HG02642 (cell line): Measurements from ENCODE around the gene IL1R1.

ENCODE experiments used
- ATAC-seq: cut with Tn5 transposase; IDR thresholded peaks from one replicate; pipeline ENCODE4 v1.9.1; 2021; ENCODE audit warnings: mild to moderate bottlenecking; ENCODE audit not compliant: unreplicated experiment, poor library complexity

The IL1R1 gene

DNA sequence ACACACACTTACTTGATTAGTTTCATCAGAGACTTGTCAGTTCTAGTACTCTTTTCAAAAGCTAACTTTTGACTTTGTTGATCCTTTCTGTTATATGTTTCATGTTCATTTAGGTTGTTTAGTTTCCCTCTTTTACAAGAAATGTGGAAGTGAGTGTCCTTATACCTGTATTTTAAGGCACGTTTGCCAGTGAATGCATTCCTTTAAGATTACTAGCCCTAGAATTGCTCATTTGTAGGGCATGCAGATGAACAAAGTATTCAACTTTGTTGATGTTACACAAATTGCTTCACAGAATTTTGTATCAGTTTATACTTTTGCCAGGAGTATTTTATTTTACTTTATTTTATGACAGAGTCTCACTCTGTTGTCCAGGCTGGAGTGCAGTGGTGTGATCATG, 50.5 kb downstream of the IL1R1 start:
- ATAC-seq: no peak

GRCh38 chr2:102194609-102195268, 52.2 kb downstream of the IL1R1 start:
- ATAC-seq: no peak

DNA sequence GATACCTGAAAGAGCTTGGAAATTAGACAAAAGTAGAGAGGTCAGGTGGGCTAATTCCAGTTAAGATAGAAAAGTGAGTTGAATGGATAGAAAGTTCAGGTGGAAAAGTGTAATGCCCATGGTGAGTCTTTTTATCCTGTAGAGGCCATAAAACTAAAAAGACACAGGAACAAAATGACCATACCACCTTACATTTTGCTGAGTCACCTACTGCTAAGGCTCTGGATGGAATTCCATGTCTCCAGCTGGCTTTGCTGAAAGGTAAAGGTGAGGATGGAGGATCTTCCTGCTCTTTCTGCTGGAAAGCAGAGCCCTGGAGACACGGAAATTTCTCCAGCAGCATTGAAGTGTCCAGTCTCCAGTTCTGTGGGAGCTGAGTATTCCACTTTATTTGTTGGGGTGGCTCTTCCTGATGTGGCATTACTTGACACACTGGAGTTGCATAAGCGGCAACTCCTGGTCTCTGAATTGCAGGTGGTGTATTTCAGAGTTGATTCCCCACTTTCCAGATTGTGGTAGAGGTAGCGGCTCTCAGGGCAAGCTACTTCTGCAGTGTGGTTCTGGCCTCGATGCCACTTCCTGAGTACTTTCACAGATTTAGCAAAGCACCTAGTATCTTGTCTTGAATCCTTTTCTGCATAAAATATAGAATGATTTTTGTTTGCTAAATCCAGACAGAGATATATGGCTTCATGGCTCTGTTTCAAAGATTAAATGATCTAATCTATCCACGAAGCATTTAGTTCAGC, 55.0 kb downstream of the IL1R1 start:
- ATAC-seq: no peak

GRCh38 chr2:102200539-102200938, 58.0 kb downstream of the IL1R1 start:
- ATAC-seq: no peak

DNA sequence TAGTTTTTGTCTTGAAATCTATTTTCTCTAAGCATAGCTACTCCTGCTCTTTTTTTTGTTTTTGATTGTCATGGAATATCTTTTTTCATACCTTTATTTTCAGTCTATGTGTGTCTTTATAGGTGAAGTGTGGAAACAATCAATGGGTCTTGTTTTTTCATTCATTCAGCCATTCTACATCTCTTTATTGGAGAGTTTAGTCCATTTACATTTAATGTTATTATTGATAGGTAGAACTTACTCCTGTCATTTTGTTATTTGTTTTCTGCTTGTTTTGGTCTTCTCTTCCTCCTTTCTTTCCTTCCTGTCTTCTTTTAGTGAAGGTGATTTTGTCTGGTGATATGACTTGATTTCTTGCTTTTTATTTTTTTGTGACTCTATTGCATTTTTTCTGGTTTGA, 62.1 kb downstream of the IL1R1 start:
- no peak for ATAC-seq

DNA sequence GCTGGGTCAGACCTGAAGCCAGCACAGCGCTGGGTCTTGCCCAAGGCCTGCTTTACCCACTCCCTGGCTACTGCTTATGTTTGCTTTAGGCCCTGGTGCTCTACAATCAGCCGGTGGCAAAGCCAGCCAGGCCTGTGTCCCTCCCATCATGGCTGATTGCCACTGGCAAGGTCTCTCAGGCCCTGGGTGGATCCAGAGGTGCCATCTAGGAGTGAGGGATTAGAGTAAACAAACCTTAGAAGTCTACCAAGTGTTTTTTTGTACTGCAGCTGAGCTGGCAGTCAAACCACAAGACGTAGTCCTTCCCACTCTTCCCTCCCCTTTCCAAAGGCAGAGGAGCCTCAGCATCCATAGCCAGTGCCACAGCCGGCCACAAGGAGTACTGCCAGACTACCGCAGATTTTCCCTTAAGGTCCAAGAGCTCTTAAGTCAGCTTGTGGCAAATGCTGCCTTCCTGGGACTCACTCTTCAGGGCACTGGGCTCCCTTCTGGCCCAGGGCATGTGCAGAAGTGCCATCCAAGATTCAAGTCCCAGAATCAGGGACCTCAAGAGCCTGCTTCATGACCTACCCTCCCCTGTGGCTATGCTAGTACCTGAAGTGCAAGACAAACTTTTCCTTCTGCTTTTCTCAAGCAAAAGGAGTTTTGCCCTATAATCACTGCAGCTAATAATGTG, 64.3 kb downstream of the IL1R1 start:
- ATAC-seq: no peak

GRCh38 chr2:102208774-102209173, 66.2 kb downstream of the IL1R1 start:
- ATAC-seq: no peak

DNA sequence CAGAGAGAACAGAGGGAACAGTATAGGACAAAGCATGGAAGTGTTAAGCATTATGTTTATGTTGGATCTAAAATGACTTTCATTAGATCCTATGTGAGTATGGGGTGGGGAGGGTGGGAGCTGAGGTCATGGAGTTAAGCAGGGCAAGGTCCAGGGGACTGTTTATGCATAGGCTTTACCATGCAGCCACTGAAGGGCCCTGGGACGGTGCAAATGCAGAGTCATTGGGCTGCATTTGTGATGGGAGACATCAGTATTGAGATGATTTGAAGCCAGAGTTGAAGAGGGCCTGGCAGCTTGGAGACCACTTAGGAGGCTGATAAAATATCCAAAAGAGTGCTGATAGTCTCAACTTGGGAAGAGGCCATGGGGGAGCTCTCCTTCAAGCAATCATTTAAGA, 66.9 kb downstream of the IL1R1 start:
- no peak for ATAC-seq

DNA sequence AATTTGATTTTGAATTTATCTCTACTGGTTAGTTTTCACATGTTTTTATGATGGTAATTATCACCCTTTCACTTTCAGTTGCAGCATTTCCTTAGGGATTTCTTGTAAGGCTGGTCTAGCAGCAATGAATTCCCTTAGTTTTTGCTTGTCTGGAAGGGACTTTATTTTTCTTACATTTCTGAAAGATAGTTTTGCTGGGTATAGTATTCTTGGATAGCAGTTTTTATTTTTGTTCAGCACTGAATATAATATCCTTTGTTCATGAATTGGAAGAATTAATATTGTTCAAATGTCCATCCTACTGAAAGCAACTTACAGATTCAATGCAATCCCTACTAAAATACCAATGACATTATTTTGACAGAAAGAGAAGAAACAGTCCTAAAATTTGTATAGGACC, 74.5 kb downstream of the IL1R1 start:
- no peak for ATAC-seq

GRCh38 chr2:102224824-102225739, 82.5 kb downstream of the IL1R1 start:
- no peak for ATAC-seq

GRCh38 chr2:102226171-102226570, 83.6 kb downstream of the IL1R1 start:
- ATAC-seq: no peak

GRCh38 chr2:102226612-102227391, 84.3 kb downstream of the IL1R1 start:
- no peak for ATAC-seq

DNA sequence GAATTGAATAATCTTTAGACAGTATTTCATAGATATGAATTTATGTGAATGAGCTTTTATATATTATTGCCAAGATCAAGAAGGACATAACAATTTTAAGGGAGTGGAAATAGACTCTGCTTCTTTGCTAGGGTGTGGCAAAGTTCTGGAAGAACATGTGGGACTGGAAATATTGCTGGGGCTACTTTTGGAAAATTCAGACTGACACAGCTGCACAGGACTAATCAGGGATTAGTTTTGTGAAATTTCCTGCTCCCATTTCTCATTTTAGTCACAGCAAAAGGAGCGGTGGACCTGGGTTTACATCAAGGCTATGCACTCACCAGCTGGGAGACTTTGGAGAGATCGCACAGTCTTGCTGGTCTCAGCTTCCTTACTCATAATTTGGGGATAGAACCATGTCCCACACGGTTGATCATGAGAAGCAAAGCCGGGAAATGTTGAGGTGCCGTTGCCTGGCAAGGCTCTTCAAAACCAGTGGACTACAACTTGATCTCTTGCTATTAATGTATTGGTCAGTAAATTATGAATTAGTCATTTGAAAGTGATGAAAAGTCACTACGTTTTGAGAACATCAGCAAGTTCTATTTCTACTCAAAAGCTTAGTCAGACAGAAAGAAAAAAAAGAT, 86.7 kb downstream of the IL1R1 start:
- no peak for ATAC-seq
